OCI-M2 (cell line): ENCODE data around the gene FYCO1.

Experiments
- DNase-seq: peaks from one replicate; lab custom pipeline; 2025; ENCODE audit not compliant: unreplicated experiment; lab: John Stamatoyannopoulos, UW

FYCO1 gene

DNA sequence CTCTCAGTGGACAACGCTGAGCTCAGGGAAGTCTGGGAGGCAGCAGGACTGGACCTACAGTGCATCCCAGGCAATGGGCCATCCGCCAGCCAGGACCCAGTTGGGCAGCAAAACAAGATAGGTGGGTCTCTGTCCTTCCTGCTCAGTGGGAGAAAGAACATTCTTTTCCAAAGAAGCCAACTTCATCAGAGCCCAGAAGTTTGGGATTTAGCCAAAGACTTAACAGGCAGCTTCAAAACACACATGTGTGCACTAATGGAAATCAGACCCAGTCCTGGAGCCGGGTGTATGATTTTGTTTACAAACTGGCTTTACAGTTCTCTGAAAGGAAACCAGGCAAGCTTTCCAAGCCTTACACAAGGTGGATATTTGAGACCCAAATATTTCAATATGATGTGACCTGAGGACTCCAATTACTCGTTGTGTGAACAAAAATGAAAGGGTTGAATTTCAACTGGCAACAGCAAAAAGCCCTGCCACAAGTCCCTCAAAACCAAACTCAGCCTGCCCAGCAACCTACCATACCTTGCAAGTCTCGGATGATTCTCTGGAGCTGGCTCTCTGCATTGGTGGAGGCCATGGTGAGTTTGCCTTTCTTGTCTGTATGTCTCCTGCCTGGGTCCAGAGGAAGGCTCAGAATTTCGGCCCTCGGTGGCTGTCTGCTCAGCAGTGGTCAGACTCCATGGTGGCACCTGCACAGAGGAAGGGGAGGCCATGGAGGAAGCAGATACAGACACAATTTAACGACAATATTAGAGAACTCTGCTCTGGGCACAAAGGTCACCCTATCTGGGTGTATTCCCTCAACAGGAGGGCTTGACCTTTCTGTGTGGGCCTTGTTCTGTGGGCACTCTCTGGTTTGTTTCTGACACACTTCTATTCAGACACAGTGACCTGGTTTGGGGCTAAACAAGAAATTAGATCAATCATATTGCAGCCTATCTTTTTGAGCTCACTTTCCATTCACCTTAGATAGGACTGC is 11.0 kb downstream of the FYCO1 start:
- no peak for DNase-seq

DNA sequence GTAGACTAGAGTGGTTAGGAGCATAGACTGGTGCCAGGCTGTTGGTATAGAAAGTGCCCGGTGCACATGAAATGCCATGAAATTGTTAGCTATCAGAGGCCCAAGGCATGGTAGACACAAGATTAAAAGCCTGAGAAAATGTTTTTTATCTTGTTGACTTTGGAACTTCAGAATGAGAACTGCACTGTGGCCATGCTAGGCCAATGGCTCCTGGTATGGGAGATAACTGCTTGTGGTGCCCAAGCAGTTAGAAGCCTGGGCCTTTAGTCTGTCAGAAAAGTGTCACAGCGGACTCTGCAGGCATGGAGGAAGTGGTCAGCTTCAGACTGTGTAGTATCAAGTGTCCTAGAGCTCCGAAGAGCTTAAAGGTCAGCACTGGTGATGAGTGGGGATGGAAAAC is 11.9 kb downstream of the FYCO1 start:
- no peak for DNase-seq

DNA sequence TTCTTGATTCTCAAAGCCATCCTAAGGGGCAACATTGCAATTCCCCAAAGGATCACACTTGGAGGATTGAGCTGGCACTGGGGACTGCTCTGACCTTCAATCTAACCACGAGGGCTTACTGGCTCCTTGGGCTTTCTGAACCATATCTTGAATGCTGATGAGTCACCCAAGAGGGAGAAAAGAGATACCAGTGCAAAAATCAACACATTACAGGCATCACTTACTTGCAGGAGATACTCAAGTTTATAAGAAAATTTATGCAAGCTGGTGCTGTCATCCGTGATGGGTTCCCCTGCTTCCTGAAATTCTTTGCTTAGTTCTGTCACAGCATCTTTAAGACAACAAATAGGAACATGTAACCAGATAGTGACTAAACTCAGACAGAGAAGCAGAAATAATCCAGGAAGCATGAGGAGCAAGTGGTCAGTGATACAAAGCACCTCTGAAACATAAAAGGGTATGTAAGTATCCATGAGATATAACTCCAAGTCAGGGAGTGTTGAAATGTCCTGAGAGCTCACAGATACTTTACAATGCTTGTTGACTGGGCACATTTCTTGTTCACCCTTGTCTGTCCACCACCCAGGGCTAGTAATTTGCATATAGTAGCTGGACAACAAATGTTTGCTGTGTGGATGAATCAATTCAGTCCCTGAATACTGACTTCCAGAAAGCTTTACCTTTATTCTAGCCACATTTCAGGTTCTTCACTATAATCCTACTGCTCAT is 14.1 kb downstream of the FYCO1 start:
- DNase-seq = peak; percentile 14

DNA sequence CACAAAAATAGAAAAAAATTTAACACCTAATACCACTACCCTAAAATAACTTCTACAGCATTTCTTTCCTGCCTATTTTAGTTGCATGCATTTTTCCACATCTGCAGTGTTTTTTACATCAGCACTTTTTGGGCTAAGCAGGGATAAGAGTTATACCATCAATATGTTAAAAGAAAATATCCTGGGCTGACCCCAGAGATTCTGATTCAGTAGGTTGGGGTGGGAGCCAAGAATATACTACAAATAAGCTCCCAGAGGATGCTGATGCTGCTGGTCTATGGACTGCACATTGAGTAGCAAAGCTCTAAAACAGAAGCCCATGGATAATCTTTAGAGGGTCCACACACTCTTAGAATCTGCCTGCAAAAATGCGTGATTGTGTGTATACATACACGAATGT is 14.8 kb downstream of the FYCO1 start:
- DNase-seq = no peak

DNA sequence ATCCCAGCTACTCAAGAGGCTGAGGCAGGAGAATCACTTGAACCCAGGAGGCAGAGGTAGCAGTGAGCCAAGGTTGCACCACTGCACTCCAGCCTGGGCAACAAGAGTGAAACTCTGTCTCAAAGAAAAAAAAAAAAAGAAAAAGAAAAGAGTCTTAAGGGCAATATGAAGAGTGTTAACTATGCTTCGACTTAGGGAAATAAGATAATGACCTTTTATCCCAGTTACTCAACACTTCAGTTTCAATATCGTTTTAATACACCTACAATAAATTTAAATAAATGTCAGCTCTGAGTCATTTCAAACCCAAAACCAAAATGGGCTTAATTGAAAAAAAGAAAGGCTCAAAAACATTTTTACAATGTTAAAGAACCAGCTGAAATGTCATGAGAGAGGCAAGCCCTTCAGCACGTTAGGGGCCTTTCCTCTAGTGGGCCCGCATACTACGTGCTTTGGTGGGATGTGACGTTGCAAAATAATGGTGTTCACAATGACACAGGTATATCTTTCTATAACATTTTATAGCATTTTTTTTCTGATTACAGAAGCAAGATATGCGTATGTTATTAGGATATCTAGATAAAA is 15.3 kb downstream of the FYCO1 start:
- no peak for DNase-seq

DNA sequence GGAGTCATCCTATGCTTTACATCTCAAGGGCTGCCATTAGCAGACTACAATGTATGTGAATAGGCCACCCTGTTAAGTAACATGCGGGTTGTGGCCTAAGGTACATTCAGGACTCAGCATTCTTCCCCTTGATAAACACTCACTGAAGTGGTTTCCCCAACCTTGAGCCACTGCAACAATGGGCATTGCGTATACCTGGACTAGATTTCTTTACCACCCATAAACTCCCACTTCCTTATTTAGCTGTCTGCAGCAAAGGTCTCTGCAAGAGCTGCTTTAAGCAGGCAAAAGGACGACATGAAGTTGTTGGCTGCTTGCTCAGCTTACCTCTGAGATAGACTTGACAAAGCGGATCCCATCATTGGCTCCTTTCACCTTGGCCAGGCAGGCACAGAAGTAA is 16.2 kb downstream of the FYCO1 start:
- no peak for DNase-seq

DNA sequence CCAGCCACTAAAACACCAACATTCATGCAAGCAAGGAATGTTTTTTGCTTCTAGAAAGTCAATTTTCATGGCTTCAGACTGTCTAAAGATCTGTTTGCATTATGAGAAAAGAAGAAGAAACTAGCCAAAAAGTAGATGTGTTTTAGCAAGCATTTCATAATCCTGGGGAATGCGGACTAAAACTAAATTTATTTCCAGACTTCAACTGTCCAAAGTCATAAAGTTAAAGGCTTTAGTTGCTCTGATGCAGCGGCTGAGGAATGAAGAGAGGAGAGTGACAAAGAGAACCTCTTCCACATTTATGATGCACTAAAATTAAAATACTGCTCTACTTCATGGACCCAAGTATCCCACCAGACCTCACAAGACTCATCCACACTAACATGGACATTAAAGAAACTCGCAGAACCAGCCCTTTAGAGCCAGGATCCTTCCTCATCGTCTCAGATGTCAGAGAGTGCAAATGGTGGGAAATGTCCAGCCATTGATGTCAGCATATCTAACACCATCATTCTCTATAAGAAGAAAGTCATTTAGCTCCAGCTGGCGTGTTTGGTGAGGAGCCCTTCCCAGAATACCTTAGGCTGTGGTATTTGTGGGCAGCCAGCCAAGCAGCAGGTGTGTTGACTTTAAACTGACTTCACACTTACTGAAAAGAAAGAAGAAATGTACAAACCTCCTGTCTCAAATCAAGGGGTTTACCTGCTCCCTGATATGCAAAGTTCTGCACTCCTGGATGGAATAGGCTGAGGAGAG is 17.4 kb downstream of the FYCO1 start:
- DNase-seq = no peak

DNA sequence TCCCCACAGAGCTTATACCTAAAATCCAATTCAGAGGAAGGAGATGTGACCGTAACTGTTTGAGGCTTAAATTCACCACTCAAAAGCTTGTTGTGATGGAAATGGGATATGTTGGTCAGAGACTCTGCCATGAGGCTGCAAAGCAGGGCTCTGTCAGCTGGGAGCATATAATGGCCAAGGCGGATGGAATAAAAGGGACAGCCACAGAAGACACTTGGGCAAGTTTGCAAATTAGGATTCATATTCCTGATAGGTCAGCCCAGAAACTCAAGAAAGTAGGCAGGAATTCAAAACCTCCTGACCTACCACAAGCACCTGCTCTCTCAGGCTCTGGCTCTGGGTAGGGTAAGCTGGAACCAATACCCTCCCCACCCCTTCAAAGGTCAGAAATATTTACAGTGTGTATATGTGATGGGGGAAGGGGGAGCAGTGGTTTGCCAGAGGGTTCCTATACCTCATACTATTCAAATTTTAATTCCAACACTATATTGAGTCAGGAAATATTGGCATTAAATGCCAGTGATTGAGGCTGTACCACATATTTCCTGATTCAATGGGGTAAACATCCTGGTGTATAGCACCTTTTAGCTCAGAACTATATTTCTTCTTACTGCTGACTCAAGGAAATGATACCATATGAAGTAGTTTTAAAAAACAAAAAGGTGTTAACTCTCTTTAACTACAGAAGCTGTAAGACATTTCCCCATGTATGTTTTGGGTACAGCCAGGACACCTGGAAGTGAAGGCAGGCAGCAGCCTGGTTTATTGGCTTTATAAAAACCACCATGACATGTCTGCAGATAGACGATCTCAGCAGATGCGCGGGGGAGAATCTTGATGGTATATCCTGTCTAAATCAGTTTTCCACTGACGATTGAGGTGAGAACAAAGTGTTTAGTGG is 19.2 kb downstream of the FYCO1 start:
- no peak for DNase-seq

DNA sequence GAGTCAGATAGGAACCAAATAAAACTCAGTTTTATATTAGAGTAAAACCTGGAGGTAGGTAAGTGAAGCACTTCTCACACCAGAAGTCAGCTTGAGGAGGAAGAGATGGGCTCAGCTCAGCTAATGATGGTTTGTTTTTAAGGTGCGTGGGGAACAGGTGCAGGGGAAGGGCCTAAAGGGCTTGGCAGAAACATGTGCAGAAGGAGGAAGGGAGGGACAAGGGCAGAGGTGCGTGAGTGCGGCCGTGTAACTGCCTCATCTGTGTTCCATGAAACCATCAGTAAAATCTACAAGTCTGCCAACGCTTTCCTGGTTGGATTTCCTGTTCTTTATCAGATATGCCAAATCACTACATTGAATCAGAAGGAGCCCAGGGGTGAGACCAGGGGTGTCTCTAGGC is 19.9 kb downstream of the FYCO1 start:
- no peak for DNase-seq

DNA sequence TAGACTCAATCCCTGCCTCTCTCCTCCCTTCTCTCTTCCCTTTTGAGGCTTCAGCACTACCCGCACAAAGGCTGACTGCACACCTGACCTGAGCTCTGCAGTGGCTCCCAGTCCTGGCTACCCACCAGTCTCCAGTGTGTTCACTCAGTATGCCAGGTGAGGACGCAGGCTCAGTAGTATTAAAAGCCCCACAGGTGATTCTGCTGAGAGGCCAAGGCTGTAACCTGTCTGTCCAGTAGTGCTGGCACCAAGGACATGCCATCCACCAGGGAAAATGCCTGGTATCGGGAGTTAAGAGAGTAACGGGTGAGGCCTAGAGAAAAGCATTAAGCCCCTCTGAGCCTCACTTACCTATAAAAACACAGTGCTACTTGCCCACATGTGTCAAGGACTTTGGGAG is 20.9 kb downstream of the FYCO1 start:
- no peak for DNase-seq

DNA sequence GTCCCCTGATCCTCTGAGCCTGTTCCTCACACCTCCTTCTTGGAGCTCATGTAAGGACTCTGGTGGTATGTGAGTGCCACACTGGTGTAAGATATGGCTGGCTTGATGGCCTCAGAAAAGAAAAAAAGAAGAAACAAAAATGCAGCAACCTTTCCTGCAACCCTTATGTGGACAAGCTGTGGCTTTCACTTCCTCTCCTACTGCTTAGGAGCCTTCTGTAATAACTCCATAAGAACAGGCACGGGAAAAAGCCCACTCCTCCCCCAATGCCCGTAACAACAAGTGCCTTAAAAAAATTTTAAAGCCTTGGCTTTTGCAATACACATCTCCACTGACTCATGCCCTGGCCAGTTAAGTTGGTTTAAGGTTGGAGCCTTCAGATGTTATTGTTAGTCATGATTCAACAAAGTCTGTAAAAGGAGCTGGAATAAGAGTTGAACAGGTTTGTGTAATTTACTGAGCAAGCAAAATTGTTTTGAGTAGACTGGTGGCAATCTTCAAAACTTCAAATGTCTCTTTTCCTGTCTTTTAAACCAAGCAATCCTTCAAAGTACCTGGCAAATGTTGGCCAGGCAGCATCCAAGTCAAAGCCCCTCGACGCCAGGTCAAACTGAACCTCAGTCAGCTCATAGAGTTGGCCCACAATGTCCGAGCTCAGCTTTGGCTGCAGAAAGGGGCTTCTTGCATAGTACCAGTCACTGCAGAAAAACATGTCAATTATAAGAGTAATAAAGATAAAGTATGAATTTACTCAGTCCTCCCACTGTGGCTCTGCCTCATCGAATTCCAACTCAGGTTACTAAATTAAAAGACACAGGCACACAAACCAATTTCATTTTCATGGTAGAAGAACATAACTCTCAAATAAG is 22.9 kb downstream of the FYCO1 start:
- DNase-seq = no peak

DNA sequence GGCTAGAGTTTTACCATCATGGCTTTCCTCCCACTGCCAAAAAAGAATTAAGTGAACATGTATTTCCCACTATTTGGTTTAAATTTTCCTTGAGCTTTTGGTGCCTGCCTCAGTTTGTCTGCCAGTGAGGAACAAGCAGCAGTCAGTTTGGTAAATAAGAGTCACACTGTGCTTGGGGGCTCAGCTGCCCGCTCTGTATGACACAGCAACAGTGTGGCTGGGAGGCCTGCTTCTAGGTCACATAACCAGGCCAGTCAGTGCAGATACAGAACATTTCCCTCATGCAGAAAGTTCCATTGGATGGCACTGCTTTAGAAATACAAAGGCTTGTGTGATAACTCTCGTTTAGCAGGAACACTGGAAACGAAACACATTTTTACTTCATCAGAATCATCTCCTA is 25.7 kb downstream of the FYCO1 start:
- DNase-seq = no peak

DNA sequence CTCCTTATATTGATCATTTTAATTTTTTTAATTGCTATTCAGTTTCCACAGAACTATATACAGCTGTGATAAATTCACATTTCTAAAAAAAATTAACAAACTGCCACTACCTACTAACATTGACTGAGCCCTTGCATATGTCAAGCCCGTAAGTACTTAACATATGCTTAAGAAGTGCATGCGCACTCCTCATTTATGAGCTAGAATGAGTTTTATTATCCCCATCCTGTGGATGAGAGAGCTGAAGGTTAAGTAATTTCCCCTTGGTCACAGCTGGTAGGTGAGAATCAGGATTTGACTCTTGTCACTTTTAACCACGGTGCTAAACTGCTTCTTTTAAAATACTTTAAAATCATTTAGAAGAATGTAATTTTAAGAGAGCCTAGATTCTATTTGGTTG is 26.5 kb downstream of the FYCO1 start:
- no peak for DNase-seq

DNA sequence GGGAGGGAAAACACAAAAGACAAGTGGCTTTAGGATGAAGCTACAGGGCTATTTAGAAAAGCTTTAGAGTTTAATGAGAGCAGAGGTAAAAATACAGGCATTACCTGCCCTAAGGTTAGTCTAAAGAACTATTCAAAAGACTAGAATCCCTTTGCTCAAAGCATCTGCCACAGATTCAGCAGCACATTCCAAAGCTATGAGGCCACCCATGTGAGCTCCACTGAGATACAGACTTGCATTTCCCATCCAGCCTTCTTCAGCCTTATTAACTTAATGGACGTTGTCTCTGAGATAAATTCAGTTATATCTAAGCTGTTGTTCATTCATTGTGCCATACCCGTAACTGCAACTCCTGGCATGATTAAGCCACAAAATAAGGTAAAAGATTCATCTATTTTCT is 26.9 kb downstream of the FYCO1 start:
- no peak for DNase-seq

DNA sequence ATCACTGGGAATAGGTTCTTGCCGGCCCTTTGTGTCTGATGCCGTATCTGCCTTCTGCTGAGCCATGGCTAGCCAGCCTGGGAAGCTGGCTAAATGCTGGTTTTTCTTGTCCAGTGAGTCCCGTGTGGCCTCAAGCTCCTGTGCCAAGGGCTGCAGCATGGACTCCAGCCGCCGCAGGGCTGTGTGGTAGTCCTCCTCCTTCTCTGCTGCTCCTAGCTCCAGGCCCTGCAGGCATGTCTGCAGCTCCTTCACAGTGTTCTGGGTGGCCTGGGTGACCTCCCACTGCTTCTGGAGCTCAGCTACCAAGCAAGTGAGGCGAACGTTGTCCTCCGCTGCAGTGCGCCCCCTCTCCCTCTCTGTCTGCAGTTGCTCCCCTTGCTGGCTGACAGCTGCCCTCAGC is 27.5 kb downstream of the FYCO1 start:
- DNase-seq = no peak

DNA sequence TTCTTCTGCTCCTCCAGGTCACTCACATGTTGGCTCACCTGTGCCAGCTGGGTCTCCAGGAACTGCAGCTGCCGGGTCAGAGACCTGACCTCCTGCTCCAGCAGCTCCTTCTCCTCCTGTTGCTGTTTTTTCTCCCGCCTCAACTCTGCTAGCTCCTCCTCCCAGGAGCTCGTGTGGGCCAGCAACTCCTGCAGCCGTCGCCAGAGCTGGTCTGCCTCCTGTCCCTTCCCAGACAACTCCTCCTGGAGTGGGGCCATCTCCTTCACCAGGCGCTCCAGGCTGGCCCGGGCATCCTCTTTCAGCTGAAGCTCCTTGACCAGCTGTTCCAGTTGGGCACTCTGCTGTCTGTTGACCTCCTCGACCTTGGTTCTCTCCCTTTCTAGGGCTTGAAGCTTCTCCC is 27.9 kb downstream of the FYCO1 start:
- no peak for DNase-seq

DNA sequence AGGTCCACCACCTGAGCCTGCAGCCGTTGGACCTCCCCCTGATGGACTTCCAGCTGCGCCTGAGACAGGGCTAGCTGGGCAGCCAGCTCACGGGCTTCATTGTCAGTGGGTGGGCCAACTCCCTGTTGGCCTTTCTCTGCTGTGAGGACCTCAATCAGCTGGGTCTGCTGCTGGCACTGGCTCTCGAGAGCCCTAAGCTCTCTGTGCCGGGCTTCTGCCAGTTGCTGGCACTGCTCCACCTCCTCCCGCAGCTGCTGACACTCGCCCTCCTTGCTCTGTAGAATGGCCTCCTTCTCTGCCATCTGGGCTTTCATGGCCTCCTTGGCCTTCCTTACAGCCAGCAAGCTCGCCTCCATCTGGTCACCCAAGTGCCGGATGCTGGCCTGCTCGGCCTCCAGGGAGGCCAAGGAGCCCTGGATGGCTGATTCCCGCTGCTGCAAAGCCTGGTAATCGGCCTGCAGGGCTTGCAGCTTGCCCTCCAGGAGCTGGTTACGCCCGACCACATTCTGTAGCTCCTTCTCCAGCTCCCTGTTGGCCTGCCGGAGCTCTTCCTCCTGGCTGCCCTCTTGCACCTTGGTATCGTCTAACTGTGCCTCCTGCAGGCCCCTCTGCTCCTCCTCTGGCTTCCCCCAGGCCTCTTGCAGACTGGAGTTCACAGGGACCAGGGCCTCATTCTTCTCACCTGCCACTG is 28.5 kb downstream of the FYCO1 start:
- DNase-seq = no peak

DNA sequence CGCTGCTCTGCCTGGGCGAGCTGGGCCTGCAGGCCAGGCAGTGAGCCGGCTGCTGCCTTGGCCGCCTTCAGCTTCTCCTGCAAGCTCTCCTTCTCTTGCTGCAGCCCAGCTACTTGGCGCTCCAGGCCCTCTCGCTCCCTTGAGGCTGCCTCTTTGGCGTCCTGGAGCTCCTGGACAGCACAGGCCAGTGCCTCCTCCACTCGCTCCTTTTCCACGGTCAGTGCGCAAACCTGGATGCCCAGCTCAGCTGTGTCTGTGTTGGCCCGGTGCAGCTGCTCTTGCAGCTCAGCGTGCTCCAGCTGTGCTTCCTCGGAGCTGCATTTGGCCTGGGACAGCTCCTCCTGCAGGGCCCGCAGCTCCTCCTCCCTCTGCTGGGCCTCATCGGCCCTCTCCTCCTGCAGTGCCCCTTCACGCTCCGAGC is 29.2 kb downstream of the FYCO1 start:
- no peak for DNase-seq

DNA sequence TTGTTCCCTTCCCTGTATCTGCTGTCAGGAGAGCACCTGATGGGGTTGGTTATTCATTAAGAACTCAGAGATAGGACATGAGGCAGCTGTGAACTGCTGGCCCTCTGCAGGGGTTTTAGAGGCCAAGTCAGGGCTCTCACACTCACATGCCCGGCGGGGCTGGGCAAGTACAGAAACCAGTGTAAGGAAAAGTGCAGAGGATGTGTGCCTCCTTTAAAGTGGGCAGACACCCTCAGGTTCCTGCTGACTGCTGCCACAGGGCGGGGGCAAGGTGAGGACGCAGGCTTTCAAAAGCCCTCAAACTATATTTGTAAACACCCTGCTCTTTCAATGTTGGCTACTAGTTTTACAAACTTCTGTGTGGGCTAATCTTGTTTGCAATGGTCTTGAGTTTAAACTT is 30.0 kb downstream of the FYCO1 start:
- DNase-seq = no peak
